GM19239 (cell line): ENCODE measurements around the gene CFAP299.

Experiments
- DNase-seq: peaks from one replicate; pipeline ENCODE4 v3.0.0; 2011; ENCODE audit warnings: low spot score; ENCODE audit not compliant: insufficient read length
- FAIRE-seq: peaks from 2 replicates; lab custom pipeline; 2011; peaks lifted over from hg19 to GRCh38; lab: Jason Lieb, UNC

CFAP299 gene

DNA sequence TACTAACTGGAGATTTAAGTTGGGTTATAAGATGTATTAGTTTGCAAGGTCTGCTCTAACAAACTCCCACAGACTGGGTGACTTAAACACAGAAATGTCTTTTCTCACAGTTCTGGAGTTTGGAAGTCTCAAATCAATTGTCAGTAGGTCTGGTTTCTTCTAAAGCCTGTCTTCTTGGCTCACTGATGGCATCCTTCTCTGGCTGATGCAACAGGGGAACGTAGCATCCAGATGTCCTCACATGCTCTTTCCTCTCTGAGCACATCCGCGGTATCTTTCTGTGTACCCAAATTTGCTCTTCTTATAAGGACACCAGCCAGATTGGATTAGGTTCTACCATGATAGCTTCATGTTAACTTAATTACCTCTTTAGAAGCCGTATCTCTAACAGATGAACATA is 631.8 kb downstream of the CFAP299 start:
- DNase-seq (no peak), FAIRE-seq (no peak)

DNA sequence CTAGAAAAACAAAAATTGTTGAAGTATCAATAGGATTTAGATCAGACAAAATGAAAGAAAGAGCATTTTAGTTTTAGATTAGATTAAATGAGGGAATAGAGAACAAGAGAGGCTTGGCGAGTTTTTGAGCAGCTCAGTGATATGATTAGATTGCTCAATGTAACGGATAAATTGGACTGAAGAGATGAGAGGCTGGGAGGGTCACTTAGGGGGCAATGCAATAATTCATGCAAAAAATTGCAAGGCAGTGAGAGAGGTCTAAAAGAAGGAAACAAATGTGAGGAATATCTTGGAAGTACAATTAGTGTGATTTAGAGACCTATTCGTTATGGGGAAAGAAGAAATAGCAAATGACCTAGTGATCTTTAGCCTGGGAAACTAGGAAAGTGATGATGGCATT is 644.7 kb downstream of the CFAP299 start:
- FAIRE-seq (no peak), DNase-seq (no peak)

DNA sequence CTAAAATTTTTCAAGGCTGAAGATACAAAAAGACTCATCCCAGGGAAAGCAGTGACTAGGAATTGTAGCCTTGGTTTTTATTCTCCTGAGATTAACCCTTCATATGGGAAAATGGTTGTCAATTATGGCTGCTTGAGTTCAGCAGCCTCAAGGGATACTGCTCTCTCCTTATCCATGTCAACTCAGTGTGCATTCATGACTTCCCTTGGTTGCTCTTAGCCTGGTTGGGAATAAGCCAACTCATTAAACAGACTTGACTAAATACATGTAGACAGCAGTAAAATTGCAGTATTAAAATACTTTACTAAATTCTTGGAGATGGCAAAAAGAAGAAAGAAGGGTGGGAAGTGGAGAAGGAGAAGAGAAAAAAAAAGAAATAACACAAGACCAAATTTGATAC is 650.5 kb downstream of the CFAP299 start:
- DNase-seq (no peak), FAIRE-seq (no peak)

DNA sequence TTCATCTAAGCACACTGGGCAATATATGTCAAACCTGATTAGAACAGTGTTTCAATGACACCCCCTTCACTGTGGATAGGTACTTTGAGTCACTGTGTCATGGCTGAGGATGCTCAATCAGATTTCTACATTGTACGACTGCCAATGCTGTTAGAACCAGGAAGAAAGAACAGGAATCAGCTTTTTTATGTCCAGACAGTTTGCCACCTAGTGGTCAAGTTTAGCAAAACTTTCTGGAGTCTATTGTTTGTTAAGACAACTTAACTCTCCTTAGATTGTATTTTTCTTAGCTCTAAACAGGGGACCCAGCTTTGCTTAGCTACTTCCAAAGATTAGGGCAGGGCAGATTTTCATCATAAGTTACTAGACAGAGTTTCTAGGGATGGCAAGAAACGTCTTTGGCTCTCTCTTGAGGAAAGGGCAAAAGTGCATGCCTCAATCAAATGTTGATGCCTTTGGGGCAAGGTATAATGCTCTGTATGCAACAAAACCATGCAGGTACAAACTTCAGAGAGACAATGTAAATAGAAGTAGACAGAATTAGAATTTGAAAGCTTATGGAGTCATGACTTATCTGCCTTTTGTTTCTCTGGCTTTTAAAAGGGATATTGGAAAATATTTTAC is 654.5 kb downstream of the CFAP299 start:
- FAIRE-seq (peak; percentile 96), DNase-seq (peak; percentile 4)

GRCh38 chr4:80990851-80991250 is 655.3 kb downstream of the CFAP299 start:
- no peak for DNase-seq
- FAIRE-seq: no peak

GRCh38 chr4:80999943-81000342 is 664.4 kb downstream of the CFAP299 start:
- DNase-seq (no peak), FAIRE-seq (no peak)

DNA sequence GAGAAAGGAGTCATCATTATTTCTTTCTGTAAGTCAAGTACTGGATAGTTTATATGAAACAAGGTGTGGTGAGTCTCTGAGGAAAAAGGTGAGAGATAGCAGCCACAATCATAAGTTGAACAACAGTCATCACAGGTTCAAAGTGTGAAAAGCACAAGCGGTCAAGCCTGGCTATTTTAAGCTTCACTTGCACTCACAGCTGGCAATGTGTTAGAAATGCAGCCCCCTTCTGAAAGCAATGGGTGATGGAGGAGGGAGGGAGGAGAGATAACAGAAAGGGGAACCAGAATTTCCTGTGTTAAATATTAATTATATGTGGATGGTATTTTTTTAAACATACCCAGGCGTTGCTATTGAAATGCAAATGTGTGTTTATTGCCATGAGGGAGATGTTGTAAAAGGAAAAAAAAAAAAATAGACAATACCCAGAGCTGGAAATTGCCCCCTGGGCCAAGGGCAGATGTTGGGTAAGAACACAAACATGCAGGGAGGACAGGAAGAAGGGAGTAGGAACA is 668.1 kb downstream of the CFAP299 start:
- FAIRE-seq (peak; percentile 92), DNase-seq (peak; percentile 26)

- DNase-seq (no peak), FAIRE-seq (no peak)
These were observed 671.9 kb downstream of the CFAP299 start for GRCh38 chr4:81007417-81007816.
